Measurements from ENCODE around the gene ESAM. TPM values are rescaled to one million over a fixed set of nuclear protein-coding genes. Genes with fewer than 3 reads are reported as not detected.

The ESAM gene
- total and polyA plus RNA-seq, 4 donors, result 4.0 to 15.6 (median 9.9) TPM

GRCh38 chr11:124804884-124805283, 42.8 kb upstream of the ESAM start (continued):
- no peak for TF ChIP-seq SP1 (IDR thresholded peaks at IDR 0.05)
- no peak for TF ChIP-seq JUND (IDR thresholded peaks at IDR 0.05)

DNA sequence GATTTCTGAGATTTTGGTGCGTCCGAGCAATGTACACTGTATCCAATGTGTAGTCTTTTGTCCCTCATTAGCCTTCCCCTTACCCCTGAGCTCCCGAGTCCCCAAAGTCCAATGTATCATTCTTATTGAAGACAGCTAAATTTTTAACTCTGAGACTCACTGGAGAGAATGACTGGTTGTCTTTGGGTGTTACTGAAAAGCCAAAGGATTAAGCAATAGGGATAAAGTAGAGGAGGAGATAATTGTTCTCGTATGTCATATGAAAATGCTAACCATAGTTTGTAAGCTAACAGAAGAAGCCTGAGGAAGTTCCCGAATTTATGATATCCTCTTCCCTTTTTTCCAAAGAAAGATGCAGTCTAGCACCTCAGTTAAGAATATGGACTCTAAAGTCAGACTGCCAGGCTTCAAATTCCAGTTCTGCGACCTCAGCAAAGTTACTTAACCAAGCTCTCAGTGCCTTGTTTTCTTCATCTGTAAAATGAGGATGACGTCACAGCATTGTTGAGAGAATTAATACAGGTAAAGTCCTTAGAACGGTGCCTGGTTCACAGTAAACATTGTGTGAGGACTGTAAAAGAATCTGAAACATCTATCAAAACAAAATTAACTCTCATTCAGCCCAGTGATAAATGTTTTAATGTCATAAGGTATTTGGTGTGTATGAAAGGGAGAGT, 39.7 kb upstream of the ESAM start:
- DNase-seq (ENCODE audit: low spot score), result no peak
- Histone ChIP-seq H3K4me1 (ENCODE audit: control insufficient read depth in 4 of 4, insufficient read depth in 4 of 4, low read length in 3 of 4) (peaks cover 4 to 21% (median 15%) of the 10 kb centered on the region in 4 donors), H3K4me3 (ENCODE audit: low read depth in 1 of 3, low read length in 3 of 3) (no peak overlapping the region), H3K9me3 (ENCODE audit: control insufficient read depth in 4 of 4, low read length in 3 of 4) (no peaks in the 10 kb centered on the region), H3K27ac (ENCODE audit: low read depth in 1 of 2, low read length in 2 of 2) (no peak overlapping the region), H3K27me3 (ENCODE audit: control insufficient read depth in 4 of 4, insufficient read depth in 4 of 4, low read length in 3 of 4) (no peaks in the 10 kb centered on the region), H3K9ac (ENCODE audit: low read depth in 1 of 2, low read length in 2 of 2) (no peak overlapping the region), H3K36me3 (ENCODE audit: control insufficient read depth in 4 of 4, insufficient read depth in 3 of 4, low read depth in 1 of 4, low read length in 3 of 4) (peaks cover 0 to 5% (median 1%) of the 10 kb centered on the region in 4 donors)
- TF ChIP-seq YY1 (IDR thresholded peaks at IDR 0.05) (no peak), CTCF (IDR thresholded peaks at IDR 0.05; ENCODE audit: low read depth, low read length, missing input control) (no peak), REST (IDR thresholded peaks at IDR 0.05) (no peak), JUND (IDR thresholded peaks at IDR 0.05) (no peak), HNF4G (IDR thresholded peaks at IDR 0.05) (no peak), HNF4A (conservative IDR thresholded peaks at IDR 0.05) (no peak), TAF1 (conservative IDR thresholded peaks at IDR 0.05) (no peak), FOXA1 (IDR thresholded peaks at IDR 0.05) (no peak), FOXA2 (IDR thresholded peaks at IDR 0.05) (no peak), RXRA (IDR thresholded peaks at IDR 0.05) (no peak), GABPA (IDR thresholded peaks at IDR 0.05 in 1 of 2, conservative IDR thresholded peaks at IDR 0.05 in 1 of 2) (no peak), EGR1 (IDR thresholded peaks at IDR 0.05; ENCODE audit: low read depth in 2 of 2) (no peak), SP1 (IDR thresholded peaks at IDR 0.05) (no peak), RAD21 (IDR thresholded peaks at IDR 0.05) (no peak)
- TF ChIP-seq, protein P1, sequence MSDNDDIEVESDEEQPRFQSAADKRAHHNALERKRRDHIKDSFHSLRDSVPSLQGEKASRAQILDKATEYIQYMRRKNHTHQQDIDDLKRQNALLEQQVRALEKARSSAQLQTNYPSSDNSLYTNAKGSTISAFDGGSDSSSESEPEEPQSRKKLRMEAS (IDR thresholded peaks at IDR 0.05), result no peak
- TF ChIP-seq, protein P2, sequence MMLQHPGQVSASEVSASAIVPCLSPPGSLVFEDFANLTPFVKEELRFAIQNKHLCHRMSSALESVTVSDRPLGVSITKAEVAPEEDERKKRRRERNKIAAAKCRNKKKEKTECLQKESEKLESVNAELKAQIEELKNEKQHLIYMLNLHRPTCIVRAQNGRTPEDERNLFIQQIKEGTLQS (IDR thresholded peaks at IDR 0.05), result no peak
- TF ChIP-seq, protein P3, sequence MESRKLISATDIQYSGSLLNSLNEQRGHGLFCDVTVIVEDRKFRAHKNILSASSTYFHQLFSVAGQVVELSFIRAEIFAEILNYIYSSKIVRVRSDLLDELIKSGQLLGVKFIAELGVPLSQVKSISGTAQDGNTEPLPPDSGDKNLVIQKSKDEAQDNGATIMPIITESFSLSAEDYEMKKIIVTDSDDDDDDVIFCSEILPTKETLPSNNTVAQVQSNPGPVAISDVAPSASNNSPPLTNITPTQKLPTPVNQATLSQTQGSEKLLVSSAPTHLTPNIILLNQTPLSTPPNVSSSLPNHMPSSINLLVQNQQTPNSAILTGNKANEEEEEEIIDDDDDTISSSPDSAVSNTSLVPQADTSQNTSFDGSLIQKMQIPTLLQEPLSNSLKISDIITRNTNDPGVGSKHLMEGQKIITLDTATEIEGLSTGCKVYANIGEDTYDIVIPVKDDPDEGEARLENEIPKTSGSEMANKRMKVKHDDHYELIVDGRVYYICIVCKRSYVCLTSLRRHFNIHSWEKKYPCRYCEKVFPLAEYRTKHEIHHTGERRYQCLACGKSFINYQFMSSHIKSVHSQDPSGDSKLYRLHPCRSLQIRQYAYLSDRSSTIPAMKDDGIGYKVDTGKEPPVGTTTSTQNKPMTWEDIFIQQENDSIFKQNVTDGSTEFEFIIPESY (IDR thresholded peaks at IDR 0.05), result no peak
- WGBS, result 84% methylated on average over 8 of the region's 8 CpGs

Data from liver (tissue), 9 donors.